Kidney (tissue), 14 donors: Measurements from ENCODE around the gene ERGIC1. TPM values are rescaled to one million over a fixed set of nuclear protein-coding genes. Genes with fewer than 3 reads are reported as not detected.

ENCODE experiments used
- DNase-seq, 5 donors: peaks; one replicate each; pipeline ENCODE4 v3.0.0-alpha.2; 2013 to 2020
- FAIRE-seq: peaks from 2 replicates; lab custom pipeline; 2012; peaks lifted over from hg19 to GRCh38; lab: Jason Lieb, UNC
- H3K27ac ChIP-seq, 2 donors: one replicate each; pipeline ENCODE4 v1.7.0; 2013; ENCODE audit warnings: low read depth in 2 of 2, low read length in 2 of 2, inconsistent platforms in 1 of 2
- H3K27me3 ChIP-seq: one replicate; pipeline ENCODE4 v1.7.1; 2013; ENCODE audit warnings: low read length, inconsistent platforms; ENCODE audit not compliant: control insufficient read depth, insufficient read depth
- H3K36me3 ChIP-seq, 3 donors: one replicate each; pipeline versions ENCODE4 v1.7.0 to v1.7.1; 2013; ENCODE audit warnings: low read length in 3 of 3, control low read depth in 1 of 3, inconsistent platforms in 1 of 3; ENCODE audit not compliant: insufficient read depth in 3 of 3, control insufficient read depth in 2 of 3
- H3K4me1 ChIP-seq, 3 donors: one replicate each; pipeline versions ENCODE4 v1.7.0 to v1.7.1; 2013; ENCODE audit warnings: low read length in 3 of 3, inconsistent platforms in 1 of 3, low read depth in 1 of 3; ENCODE audit not compliant: control insufficient read depth in 2 of 3, insufficient read depth in 2 of 3
- H3K4me3 ChIP-seq, 3 donors: one replicate each; pipeline versions ENCODE4 v1.7.0 to v1.8.1; 2013; ENCODE audit warnings: low read length in 3 of 3, control low read depth in 1 of 3, inconsistent platforms in 1 of 3
- H3K9ac ChIP-seq, 3 donors: one replicate each; pipeline versions ENCODE4 v1.7.0 to v1.7.1; 2013; ENCODE audit warnings: low read length in 3 of 3, control low read depth in 1 of 3, inconsistent platforms in 1 of 3
- H3K9me3 ChIP-seq, 3 donors: one replicate each; pipeline versions ENCODE4 v1.7.0 to v1.7.1; 2013; ENCODE audit warnings: low read length in 3 of 3, control low read depth in 1 of 3, inconsistent platforms in 1 of 3; ENCODE audit not compliant: control insufficient read depth in 2 of 3, insufficient read depth in 1 of 3
- intact Hi-C: fragments of 100-400 bp; cut with DNase I; formaldehyde crosslinking; loops from one replicate; pipeline ENCODE4 v1.11.1; 2022
- polyA plus RNA-seq: library from polyadenylated mRNA; stranded (reverse); fragments of 350-450 nt; fragmentation: Illumina TruSeq; extraction: RNeasy Lipid Tissue Mini Kit (QIAGEN cat#74804); gene quantifications from one replicate; pipeline ENCODE4 v1.2.3, GENCODE V29; 2014; ENCODE audit warnings: low read depth, low replicate concordance; ENCODE audit not compliant: insufficient read depth
- total RNA-seq: library from RNA; stranded (reverse); fragmentation: NEBNext Ultra II Directional; extraction: Animal tissue kit (Norgen Biotek cat#: 25700); gene quantifications from one replicate; pipeline ENCODE4 v1.2.1, GENCODE V29; 2021
- TF ChIP-seq, protein P1 (sequence below): IDR thresholded peaks from 3 replicates; pipeline ENCODE4 v1.5.1; 2012; ENCODE audit warnings: mild to moderate bottlenecking, moderate library complexity, borderline replicate concordance; ENCODE audit not compliant: insufficient read depth; ENCODE audit errors: extremely low read depth
- donor health status: control.
- donor health status: control.
- donor health status: control.
- donor health status: control.
- donor health status: control.
- donor health status: DM: yes; HTN: yes; CAD: no.
- donor health status: Normal renal cell carcinoma (clear cell type).

ERGIC1 gene
- total and polyA plus RNA-seq, 2 donors from 2014 or later, result 88.0 to 183 TPM

DNA sequence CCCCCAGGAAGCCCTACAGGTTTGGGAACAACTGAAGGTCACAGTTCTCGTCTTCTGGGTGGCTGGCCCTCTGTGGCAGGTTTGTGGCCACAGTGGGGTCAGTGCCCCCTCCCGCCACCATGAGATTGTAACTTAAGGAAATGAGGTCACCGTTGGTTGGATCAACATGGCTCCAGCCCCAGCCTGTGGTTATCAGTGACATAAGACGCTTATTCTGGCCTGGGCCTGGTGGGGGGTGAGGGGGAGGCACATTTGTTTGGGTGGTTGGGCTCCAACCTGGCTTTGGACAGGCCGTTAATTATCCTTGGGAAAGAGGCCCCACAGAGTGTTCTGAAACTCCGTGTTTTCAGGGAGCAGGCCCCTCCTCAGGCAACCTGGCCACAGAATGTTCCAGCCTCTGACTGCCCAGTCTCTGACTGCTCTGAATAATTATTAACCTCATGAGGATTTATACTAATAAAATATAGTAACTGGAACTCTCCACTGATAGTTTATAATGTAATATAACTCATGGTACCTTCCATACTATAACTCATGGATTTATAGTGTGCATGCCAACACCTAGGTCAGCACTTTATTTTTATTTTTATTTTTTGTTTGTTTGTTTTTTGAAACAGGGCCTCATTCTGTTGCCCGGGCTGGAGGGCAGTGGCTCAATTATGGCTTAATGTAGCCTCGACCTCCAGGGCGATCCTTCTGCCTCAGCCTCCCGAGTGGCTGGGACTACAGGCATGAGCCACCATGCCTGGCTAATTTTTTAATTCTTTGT, 67.1 kb downstream of the ERGIC1 start:
- peak overlapping the region in 2 of 3 donors; percentile 51 to 81 for H3K9ac ChIP-seq
- H3K4me1 ChIP-seq, result peaks cover 0 to 48% (median 40%) of the 10 kb centered on the region in 3 donors
- H3K9me3 ChIP-seq, result no peaks in the 10 kb centered on the region
- H3K4me3 ChIP-seq, result no peak overlapping the region
- H3K27me3 ChIP-seq, result no peaks in the 10 kb centered on the region
- H3K27ac ChIP-seq, result peak overlapping the region; percentile 95 to 97
- peaks cover 0 to 19% (median 3%) of the 10 kb centered on the region in 3 donors for H3K36me3 ChIP-seq
- FAIRE-seq (peak; percentile 19), DNase-seq (peak; percentile 75 to 93 (median 83))
- TF ChIP-seq, protein P1, sequence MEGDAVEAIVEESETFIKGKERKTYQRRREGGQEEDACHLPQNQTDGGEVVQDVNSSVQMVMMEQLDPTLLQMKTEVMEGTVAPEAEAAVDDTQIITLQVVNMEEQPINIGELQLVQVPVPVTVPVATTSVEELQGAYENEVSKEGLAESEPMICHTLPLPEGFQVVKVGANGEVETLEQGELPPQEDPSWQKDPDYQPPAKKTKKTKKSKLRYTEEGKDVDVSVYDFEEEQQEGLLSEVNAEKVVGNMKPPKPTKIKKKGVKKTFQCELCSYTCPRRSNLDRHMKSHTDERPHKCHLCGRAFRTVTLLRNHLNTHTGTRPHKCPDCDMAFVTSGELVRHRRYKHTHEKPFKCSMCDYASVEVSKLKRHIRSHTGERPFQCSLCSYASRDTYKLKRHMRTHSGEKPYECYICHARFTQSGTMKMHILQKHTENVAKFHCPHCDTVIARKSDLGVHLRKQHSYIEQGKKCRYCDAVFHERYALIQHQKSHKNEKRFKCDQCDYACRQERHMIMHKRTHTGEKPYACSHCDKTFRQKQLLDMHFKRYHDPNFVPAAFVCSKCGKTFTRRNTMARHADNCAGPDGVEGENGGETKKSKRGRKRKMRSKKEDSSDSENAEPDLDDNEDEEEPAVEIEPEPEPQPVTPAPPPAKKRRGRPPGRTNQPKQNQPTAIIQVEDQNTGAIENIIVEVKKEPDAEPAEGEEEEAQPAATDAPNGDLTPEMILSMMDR, result no peak
- intact Hi-C loops, result no loop called here

DNA sequence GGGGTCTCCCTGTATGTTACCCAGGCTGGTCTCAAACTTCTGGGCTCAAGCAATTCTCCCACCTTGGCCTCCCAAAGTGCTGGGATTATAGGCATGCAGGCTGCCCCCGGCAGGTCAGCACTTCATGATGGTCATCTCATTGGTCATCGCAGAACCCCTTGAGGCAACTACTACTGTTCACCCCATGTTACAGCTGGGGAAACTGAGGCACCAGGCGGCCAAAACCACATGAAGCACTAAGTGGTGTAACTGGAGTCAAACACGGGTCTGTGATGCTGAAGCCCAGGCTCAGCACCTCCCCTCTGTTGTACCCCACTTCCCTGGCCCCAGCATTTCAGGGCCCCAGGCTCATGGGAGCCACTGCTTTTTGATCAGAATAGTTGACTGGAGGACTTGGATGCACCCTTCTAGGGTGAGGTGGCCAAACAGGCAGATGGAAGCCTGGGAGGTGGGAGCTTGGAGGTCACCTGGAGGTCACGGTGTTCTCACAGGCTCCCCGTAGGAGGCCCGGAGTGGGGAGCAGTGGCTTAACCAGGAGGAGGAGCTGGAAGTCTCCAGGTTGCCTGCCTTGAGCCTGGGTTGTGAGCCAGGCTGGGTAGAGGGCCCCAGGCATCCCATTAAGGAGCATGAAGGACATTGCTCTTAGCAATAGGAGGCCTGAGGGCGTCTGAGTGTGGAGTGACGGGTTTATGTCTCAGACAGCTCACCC, 67.9 kb downstream of the ERGIC1 start:
- FAIRE-seq, result no peak
- TF ChIP-seq, protein P1, result no peak
- peak overlapping the region; percentile 95 to 97 for H3K27ac ChIP-seq
- peaks cover 0 to 19% (median 3%) of the 10 kb centered on the region in 3 donors for H3K36me3 ChIP-seq
- DNase-seq, result peak in 3 of 5 donors; percentile 32 to 51 (median 37)
- no peaks in the 10 kb centered on the region for H3K27me3 ChIP-seq
- H3K4me1 ChIP-seq, result peaks cover 0 to 48% (median 40%) of the 10 kb centered on the region in 3 donors
- peak overlapping the region in 2 of 3 donors; percentile 50 to 81 for H3K9ac ChIP-seq
- no peak overlapping the region for H3K4me3 ChIP-seq
- intact Hi-C loops, result no loop called here
- no peaks in the 10 kb centered on the region for H3K9me3 ChIP-seq

DNA sequence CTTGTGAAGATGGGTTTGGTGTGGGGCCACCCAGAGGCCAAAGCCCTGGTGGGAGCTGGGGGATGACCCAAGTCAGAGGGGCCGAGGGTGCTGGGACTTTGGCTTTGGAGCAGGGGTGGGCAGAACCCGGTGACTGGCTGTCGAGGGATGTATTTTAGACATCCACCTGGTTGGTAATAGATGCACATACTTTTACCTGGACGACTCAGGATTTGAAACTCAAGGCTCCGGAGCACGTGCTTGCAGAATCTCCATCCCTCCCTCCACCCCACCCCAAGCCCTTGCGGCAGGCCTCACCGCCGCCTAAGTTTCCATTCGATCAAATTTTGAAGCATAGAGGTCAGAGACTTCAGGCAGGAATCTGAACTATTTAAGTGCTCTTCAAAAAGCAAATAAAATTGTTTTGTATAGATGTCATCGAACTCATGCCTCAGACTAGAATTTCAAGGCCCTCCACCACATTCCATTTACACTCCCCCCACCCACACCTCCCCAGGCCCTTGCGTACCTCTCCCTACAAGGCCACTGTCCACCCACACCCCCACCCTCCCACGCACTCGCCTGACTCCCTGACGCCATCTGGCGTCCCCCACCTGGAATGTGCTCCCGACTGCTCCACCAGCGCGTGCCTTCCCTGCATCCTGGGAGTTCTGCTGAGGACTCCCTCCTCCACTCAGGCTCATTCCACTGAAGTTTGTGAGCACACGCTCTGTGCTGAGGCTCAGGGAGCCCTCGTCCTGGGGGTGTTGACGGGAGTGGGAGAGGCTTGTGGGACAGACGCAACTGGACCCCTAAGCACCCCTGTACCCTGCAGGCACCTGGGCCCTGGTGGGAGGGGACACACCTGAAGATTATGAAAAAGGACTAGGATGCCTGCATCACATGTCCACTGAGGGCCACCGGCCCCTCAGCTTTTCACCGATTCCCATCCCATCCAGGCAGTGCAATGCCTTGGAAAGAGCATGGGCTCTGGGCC, 68.7 kb downstream of the ERGIC1 start:
- intact Hi-C loops, result no loop called here
- peak overlapping the region; percentile 95 to 97 for H3K27ac ChIP-seq
- peaks cover 0 to 19% (median 3%) of the 10 kb centered on the region in 3 donors for H3K36me3 ChIP-seq
- H3K27me3 ChIP-seq, result no peaks in the 10 kb centered on the region
- peaks cover 0 to 48% (median 40%) of the 10 kb centered on the region in 3 donors for H3K4me1 ChIP-seq
- DNase-seq (peak; percentile 87 to 94 (median 92)), FAIRE-seq (no peak)
- no peaks in the 10 kb centered on the region for H3K9me3 ChIP-seq
- peak overlapping the region in 2 of 3 donors; percentile 50 to 81 for H3K9ac ChIP-seq
- TF ChIP-seq, protein P1, result peak; percentile 66
- no peak overlapping the region for H3K4me3 ChIP-seq
